ENCODE results near the gene SMIM1. TPM values are rescaled to one million over a fixed set of nuclear protein-coding genes. Genes with fewer than 3 reads are reported as not detected.

The SMIM1 gene
- total RNA-seq, 1 donor from 2014 or later: 0.72 TPM

DNA sequence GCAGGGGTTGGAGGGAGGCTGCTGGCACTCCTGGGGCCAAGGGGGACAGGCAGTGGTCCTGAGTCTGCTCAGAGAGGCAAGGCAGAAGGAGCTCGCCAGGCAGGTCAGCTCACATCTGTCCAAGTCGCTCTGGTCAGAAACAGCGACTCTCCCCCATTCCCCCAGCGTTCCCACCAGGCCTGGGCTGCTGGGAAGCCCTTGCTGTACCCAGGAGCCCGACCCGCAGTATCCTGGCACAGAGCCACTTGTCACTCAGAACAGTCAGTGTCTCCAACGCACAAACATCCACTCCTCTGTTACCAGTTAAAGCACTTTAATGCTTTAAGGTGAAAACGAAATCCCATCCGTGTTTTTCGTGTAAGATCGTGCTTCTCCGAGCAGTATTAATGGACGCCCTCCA, 36.9 kb upstream of the SMIM1 start:
- Mint-ChIP-seq H3K4me3 (ENCODE audit: unreplicated experiment) (no peak overlapping the region), H3K36me3 (ENCODE audit: low read depth) (peaks cover 3% of the 10 kb centered on the region), H3K9me3 (ENCODE audit: low read depth) (no peaks in the 10 kb centered on the region), H3K27ac (ENCODE audit: unreplicated experiment) (no peak overlapping the region), H3K27me3 (ENCODE audit: low read depth) (peaks cover 3% of the 10 kb centered on the region), H3K4me1 (ENCODE audit: low read depth) (peaks cover 12% of the 10 kb centered on the region)
- DNase-seq (ENCODE audit: low spot score): peak; percentile 55
- TF ChIP-seq, protein P1, sequence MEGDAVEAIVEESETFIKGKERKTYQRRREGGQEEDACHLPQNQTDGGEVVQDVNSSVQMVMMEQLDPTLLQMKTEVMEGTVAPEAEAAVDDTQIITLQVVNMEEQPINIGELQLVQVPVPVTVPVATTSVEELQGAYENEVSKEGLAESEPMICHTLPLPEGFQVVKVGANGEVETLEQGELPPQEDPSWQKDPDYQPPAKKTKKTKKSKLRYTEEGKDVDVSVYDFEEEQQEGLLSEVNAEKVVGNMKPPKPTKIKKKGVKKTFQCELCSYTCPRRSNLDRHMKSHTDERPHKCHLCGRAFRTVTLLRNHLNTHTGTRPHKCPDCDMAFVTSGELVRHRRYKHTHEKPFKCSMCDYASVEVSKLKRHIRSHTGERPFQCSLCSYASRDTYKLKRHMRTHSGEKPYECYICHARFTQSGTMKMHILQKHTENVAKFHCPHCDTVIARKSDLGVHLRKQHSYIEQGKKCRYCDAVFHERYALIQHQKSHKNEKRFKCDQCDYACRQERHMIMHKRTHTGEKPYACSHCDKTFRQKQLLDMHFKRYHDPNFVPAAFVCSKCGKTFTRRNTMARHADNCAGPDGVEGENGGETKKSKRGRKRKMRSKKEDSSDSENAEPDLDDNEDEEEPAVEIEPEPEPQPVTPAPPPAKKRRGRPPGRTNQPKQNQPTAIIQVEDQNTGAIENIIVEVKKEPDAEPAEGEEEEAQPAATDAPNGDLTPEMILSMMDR (IDR thresholded peaks at IDR 0.05): no peak

DNA sequence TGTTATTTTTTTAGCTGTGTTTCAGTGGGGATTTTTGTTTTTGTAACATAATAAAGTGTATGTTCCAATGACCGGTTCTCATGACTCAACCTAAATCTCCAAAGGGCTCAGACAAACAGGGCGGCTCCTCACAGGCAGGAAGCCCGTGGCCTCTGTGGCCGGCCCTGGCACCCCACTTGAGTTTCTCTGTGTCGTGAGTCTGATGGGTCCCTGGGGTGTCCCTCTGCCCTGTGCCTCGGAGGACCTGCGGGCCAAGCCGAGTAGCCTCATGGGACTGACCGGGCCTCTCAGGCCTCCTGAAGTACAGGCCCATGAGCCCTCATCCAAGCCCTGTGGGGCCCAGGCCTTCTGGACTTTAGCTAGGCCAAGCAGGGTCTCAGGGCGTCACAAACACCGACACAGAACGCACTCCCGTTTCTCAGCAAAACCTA, 36.4 kb upstream of the SMIM1 start:
- Mint-ChIP-seq H3K4me1 (ENCODE audit: low read depth) (peaks cover 12% of the 10 kb centered on the region), H3K27me3 (ENCODE audit: low read depth) (no peaks in the 10 kb centered on the region), H3K9me3 (ENCODE audit: low read depth) (no peaks in the 10 kb centered on the region), H3K27ac (ENCODE audit: unreplicated experiment) (peak overlapping the region; percentile 69), H3K4me3 (ENCODE audit: unreplicated experiment) (no peak overlapping the region), H3K36me3 (ENCODE audit: low read depth) (peaks cover 3% of the 10 kb centered on the region)
- peak; percentile 60 for DNase-seq (ENCODE audit: low spot score)
- TF ChIP-seq, protein P1 (IDR thresholded peaks at IDR 0.05): no peak

GRCh38 chr1:3736708-3737107, 35.8 kb upstream of the SMIM1 start:
- H3K27me3 Mint-ChIP-seq (ENCODE audit: low read depth): no peaks in the 10 kb centered on the region
- peaks cover 6% of the 10 kb centered on the region for H3K36me3 Mint-ChIP-seq (ENCODE audit: low read depth)
- peak; percentile 68 for DNase-seq (ENCODE audit: low spot score)
- peak overlapping the region; percentile 69 for H3K27ac Mint-ChIP-seq (ENCODE audit: unreplicated experiment)
- H3K4me1 Mint-ChIP-seq (ENCODE audit: low read depth): peaks cover 10% of the 10 kb centered on the region
- no peaks in the 10 kb centered on the region for H3K9me3 Mint-ChIP-seq (ENCODE audit: low read depth)
- no peak overlapping the region for H3K4me3 Mint-ChIP-seq (ENCODE audit: unreplicated experiment)
- TF ChIP-seq, protein P1 (IDR thresholded peaks at IDR 0.05): no peak

DNA sequence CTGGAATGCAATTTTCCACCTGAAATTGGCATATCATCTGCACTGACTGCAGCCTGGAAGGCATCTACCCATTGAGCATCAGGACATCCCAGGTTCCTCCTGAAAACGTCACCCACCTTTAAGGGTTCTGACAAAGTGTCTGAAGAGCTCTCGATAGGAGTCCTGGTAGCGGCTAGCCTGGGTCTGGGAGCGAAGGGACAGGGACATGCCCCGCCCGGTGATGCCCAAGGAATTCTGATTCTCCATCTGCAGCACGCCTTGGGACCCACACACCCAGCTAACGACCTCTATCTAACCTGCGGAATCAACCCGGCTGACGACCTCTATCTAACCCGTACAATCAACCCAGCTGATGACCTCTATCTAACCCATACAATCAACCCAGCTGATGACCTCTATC, 33.6 kb upstream of the SMIM1 start:
- no peaks in the 10 kb centered on the region for H3K27me3 Mint-ChIP-seq (ENCODE audit: low read depth)
- H3K9me3 Mint-ChIP-seq (ENCODE audit: low read depth): no peaks in the 10 kb centered on the region

DNA sequence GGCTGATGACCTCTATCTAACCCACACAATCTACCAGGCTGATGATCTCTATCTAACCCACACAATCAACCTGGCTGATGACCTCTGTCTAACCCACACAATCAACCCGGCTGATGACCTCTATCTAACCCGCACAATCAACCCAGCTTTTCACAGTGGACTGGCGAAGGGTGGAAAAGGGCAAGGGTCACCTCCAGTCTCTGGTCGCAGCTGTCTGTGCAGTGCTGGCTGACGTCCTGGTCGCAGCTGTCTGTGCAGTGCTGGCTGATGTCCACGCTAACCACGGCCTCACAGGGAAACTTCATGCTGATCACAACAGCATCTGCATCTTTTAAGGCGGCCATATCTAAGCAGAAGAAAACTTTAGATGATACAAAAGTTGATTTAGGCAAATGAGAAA, 32.5 kb upstream of the SMIM1 start:
- H3K36me3 Mint-ChIP-seq (ENCODE audit: low read depth): peaks cover 6% of the 10 kb centered on the region
- TF ChIP-seq, protein P1 (IDR thresholded peaks at IDR 0.05): no peak
- no peaks in the 10 kb centered on the region for H3K9me3 Mint-ChIP-seq (ENCODE audit: low read depth)
- H3K27ac Mint-ChIP-seq (ENCODE audit: unreplicated experiment): no peak overlapping the region
- no peak overlapping the region for H3K4me3 Mint-ChIP-seq (ENCODE audit: unreplicated experiment)
- DNase-seq (ENCODE audit: low spot score): no peak
- no peaks in the 10 kb centered on the region for H3K27me3 Mint-ChIP-seq (ENCODE audit: low read depth)
- H3K4me1 Mint-ChIP-seq (ENCODE audit: low read depth): peaks cover 12% of the 10 kb centered on the region

More for the DNA sequence above, 33.6 kb upstream of the SMIM1 start:
- no peak overlapping the region for H3K27ac Mint-ChIP-seq (ENCODE audit: unreplicated experiment)
- TF ChIP-seq, protein P1 (IDR thresholded peaks at IDR 0.05): no peak
- H3K4me3 Mint-ChIP-seq (ENCODE audit: unreplicated experiment): no peak overlapping the region
- peaks cover 8% of the 10 kb centered on the region for H3K4me1 Mint-ChIP-seq (ENCODE audit: low read depth)
- DNase-seq (ENCODE audit: low spot score): no peak
- peaks cover 6% of the 10 kb centered on the region for H3K36me3 Mint-ChIP-seq (ENCODE audit: low read depth)
